K562 (cell line): Measurements from ENCODE around the gene FRG1. TPM values are rescaled to one million over a fixed set of nuclear protein-coding genes. Genes with fewer than 3 reads are reported as not detected.

Source experiments
- CCNT2 ChIP-seq: IDR thresholded peaks from 2 replicates; pipeline ENCODE4 v1.6.1; 2011; ENCODE audit warnings: borderline replicate concordance, low read depth, mild to moderate bottlenecking, moderate library complexity, mixed read lengths, low read length; ENCODE audit not compliant: insufficient read length; ENCODE audit errors: extremely low read depth
- FOXK1 ChIP-seq: sonication (generic); formaldehyde crosslinking; IDR thresholded peaks from 2 replicates; pipeline ENCODE4 v1.8.0; 2022; ENCODE audit warnings: missing genetic modification reagents, mild to moderate bottlenecking, borderline replicate concordance
- RBM14 ChIP-seq: fragments of 200-400 bp; formaldehyde crosslinking; IDR thresholded peaks from 2 replicates; pipeline ENCODE4 v1.6.1; 2018; ENCODE audit warnings: low read depth, mild to moderate bottlenecking, low read length, moderate library complexity, borderline replicate concordance; ENCODE audit not compliant: insufficient read depth
- SPI1 ChIP-seq: IDR thresholded peaks from 2 replicates; pipeline ENCODE4 v1.6.1; 2011; ENCODE audit warnings: low read depth, low read length, control low read depth, borderline replicate concordance
- TEAD4 ChIP-seq, 2 experiments: sonication (generic) in 1 of 2; formaldehyde crosslinking in 1 of 2; IDR thresholded peaks; 2 replicates each; pipeline versions ENCODE4 v1.6.1 to v1.8.0; 2012 to 2022; ENCODE audit warnings: borderline replicate concordance in 1 of 2, inconsistent platforms in 1 of 2, low read length in 1 of 2, mild to moderate bottlenecking in 1 of 2, missing genetic modification reagents in 1 of 2
- ZFP91 ChIP-seq: sonication (generic); formaldehyde crosslinking; IDR thresholded peaks from 2 replicates; pipeline ENCODE4 v1.8.0; 2022; ENCODE audit warnings: mild to moderate bottlenecking, missing genetic modification reagents
- ZNF584 ChIP-seq: fragments of 200-800 bp; sonication (Bioruptor generic); IDR thresholded peaks from 2 replicates; pipeline ENCODE4 v1.6.1; 2016; ENCODE audit warnings: low read depth, mild to moderate bottlenecking, missing genetic modification characterization, missing compliant biosample characterization
- polyA plus RNA-seq, 8 experiments: library from polyadenylated mRNA; depleted of rRNA in 4 of 8; stranded (reverse) in 5 of 8; unstranded in 3 of 8; fragments of >200 nt; fragmentation: Nextera tagmentation in 2 of 8; fragmentation: Illumina TruSeq in 1 of 8; extraction: Ambion mirVana in 2 of 8; extraction: Trizol in 1 of 8; gene quantifications; 2 replicates each; pipeline versions ENCODE4 v1.2.1 to v1.2.3, GENCODE V29; 2011 to 2014; ENCODE audit warnings: inconsistent platforms in 1 of 8, missing spikeins in 1 of 8
- total RNA-seq, 7 experiments: library from RNA; depleted of rRNA in 6 of 7; stranded (reverse); fragments of >200 nt in 6 of 7; fragmentation: Illumina TruSeq in 2 of 7; extraction: Trizol in 2 of 7; gene quantifications; 2 replicates each; pipeline versions ENCODE4 v1.2.1 to v1.2.3, GENCODE V29; 2011 to 2021; ENCODE audit warnings: low replicate concordance in 1 of 7
- TF ChIP-seq, protein P1 (sequence below): fragments of 450-650 bp; conservative IDR thresholded peaks from 2 replicates; pipeline ENCODE4 v1.6.1; 2016; ENCODE audit warnings: missing genetic modification characterization, low read depth, mild to moderate bottlenecking, missing compliant biosample characterization, moderate library complexity
- TF ChIP-seq, protein P2 (sequence below): fragments of 450-650 bp; IDR thresholded peaks from 2 replicates; pipeline ENCODE4 v1.6.1; 2016; ENCODE audit warnings: antibody characterized with exemption
- TF ChIP-seq, protein P3 (sequence below): fragments of 250-450 bp; sonication (Bioruptor Pico); IDR thresholded peaks from 2 replicates; pipeline ENCODE4 v1.8.0; 2021; ENCODE audit warnings: moderate library complexity, mild to moderate bottlenecking, inconsistent platforms
- TF ChIP-seq, protein P4 (sequence below): fragments of 250-450 bp; sonication (Bioruptor Pico); IDR thresholded peaks from 2 replicates; pipeline ENCODE4 v1.5.0; 2021; ENCODE audit warnings: mild to moderate bottlenecking, borderline replicate concordance

Gene FRG1
- total and polyA plus RNA-seq, 9 of the 15 experiments (the other 6 are each of a cell fraction or from before 2014, with no cell fraction given), result 36.4 to 203 (median 112) TPM

- TF ChIP-seq ZFP91 (CRISPR knock-in tag), result no peak
- TF ChIP-seq, protein P1, sequence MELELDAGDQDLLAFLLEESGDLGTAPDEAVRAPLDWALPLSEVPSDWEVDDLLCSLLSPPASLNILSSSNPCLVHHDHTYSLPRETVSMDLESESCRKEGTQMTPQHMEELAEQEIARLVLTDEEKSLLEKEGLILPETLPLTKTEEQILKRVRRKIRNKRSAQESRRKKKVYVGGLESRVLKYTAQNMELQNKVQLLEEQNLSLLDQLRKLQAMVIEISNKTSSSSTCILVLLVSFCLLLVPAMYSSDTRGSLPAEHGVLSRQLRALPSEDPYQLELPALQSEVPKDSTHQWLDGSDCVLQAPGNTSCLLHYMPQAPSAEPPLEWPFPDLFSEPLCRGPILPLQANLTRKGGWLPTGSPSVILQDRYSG (tag), result no peak; the same call in 1 of the 2 replicates
- no peak for TF ChIP-seq RBM14
- TF ChIP-seq, protein P2, sequence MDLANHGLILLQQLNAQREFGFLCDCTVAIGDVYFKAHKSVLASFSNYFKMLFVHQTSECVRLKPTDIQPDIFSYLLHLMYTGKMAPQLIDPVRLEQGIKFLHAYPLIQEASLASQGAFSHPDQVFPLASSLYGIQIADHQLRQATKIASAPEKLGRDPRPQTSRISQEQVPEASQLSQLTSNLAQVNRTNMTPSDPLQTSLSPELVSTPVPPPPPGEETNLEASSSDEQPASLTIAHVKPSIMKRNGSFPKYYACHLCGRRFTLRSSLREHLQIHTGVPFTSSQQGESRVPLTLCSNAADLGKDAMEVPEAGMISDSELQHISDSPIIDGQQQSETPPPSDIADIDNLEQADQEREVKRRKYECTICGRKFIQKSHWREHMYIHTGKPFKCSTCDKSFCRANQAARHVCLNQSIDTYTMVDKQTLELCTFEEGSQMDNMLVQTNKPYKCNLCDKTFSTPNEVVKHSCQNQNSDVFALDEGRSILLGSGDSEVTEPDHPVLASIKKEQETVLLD, result no peak
- TF ChIP-seq, protein P3, sequence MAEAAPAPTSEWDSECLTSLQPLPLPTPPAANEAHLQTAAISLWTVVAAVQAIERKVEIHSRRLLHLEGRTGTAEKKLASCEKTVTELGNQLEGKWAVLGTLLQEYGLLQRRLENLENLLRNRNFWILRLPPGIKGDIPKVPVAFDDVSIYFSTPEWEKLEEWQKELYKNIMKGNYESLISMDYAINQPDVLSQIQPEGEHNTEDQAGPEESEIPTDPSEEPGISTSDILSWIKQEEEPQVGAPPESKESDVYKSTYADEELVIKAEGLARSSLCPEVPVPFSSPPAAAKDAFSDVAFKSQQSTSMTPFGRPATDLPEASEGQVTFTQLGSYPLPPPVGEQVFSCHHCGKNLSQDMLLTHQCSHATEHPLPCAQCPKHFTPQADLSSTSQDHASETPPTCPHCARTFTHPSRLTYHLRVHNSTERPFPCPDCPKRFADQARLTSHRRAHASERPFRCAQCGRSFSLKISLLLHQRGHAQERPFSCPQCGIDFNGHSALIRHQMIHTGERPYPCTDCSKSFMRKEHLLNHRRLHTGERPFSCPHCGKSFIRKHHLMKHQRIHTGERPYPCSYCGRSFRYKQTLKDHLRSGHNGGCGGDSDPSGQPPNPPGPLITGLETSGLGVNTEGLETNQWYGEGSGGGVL (CRISPR knock-in tag), result no peak
- peak; percentile 83 for TF ChIP-seq CCNT2
- TF ChIP-seq FOXK1 (CRISPR knock-in tag), result peak; percentile 91
- TF ChIP-seq, protein P4, sequence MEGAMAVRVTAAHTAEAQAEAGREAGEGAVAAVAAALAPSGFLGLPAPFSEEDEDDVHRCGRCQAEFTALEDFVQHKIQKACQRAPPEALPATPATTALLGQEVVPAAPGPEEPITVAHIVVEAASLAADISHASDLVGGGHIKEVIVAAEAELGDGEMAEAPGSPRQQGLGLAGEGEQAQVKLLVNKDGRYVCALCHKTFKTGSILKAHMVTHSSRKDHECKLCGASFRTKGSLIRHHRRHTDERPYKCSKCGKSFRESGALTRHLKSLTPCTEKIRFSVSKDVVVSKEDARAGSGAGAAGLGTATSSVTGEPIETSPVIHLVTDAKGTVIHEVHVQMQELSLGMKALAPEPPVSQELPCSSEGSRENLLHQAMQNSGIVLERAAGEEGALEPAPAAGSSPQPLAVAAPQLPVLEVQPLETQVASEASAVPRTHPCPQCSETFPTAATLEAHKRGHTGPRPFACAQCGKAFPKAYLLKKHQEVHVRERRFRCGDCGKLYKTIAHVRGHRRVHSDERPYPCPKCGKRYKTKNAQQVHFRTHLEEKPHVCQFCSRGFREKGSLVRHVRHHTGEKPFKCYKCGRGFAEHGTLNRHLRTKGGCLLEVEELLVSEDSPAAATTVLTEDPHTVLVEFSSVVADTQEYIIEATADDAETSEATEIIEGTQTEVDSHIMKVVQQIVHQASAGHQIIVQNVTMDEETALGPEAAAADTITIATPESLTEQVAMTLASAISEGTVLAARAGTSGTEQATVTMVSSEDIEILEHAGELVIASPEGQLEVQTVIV (CRISPR knock-in tag), result no peak
- no peak for TF ChIP-seq ZNF584 (CRISPR knock-in tag)
- TF ChIP-seq TEAD4 (IDR thresholded peaks at IDR 0.05; ENCODE audit: low read length), result peak; percentile 29; the same call in 1 of the 2 replicates
- TF ChIP-seq TEAD4 (CRISPR knock-in tag; IDR thresholded peaks at IDR 0.05; ENCODE audit: borderline replicate concordance), result no peak
- TF ChIP-seq SPI1, result peak; percentile 57; the same call in 1 of the 2 replicates
Measured at GRCh38 chr4:189940178-189941004, at the start of gene FRG1 (continued).
